Panc1 (cell line): ENCODE data around the gene TPD52L1. TPM values are rescaled to one million over a fixed set of nuclear protein-coding genes. Genes with fewer than 3 reads are reported as not detected.

Experiments used
- ATAC-seq: fragments of 200-7000 bp; cut with Tn5 transposase; 2 replicates; pipeline ENCODE4 v1.9.1; 2020; ENCODE audit warnings: mild to moderate bottlenecking, moderate library complexity
- BruUV-seq: library from RNA; stranded (reverse); fragments of 400-500 nt; replicated peaks from 2 replicates; lab custom pipeline; 2021; lab: Mats Ljungman, UMichigan
- CTCF ChIA-PET: fragments of 300-600 bp; sonication (Branson Sonifier 250); formaldehyde crosslinking; loops from one replicate; lab custom pipeline; 2022; ENCODE audit warnings: antibody characterized with exemption; lab: Charles Lee
- POLR2A ChIA-PET: fragments of 300-600 bp; sonication (Branson Sonifier 250); formaldehyde crosslinking; loops from one replicate; lab custom pipeline; 2022; ENCODE audit warnings: antibody characterized with exemption; lab: Charles Lee
- DNase-seq: peaks from one replicate; pipeline ENCODE4 v3.0.0-alpha.2; 2010; ENCODE audit warnings: low read depth, low spot score
- H3K27ac ChIP-seq: 2 replicates; pipeline ENCODE4 v1.5.1; 2011; ENCODE audit warnings: mild to moderate bottlenecking, low read length, inconsistent platforms
- H3K27me3 ChIP-seq: fragments of 200-500 bp; sonication (Bioruptor generic); 2 replicates; pipeline ENCODE4 v1.6.0; 2014; ENCODE audit warnings: low read length, inconsistent platforms; ENCODE audit not compliant: control insufficient read depth, insufficient read depth
- H3K36me3 ChIP-seq: fragments of 200-500 bp; sonication (Bioruptor generic); 2 replicates; pipeline ENCODE4 v1.5.1; 2014; ENCODE audit warnings: inconsistent platforms, mild to moderate bottlenecking, low read length, moderate library complexity; ENCODE audit not compliant: control insufficient read depth, insufficient read depth
- H3K4me1 ChIP-seq: 2 replicates; pipeline ENCODE4 v1.5.1; 2011; ENCODE audit warnings: inconsistent platforms, mild to moderate bottlenecking, low read length, moderate library complexity; ENCODE audit not compliant: control insufficient read depth, insufficient read depth
- H3K4me3 ChIP-seq, 2 experiments: 2 replicates each; pipeline ENCODE4 v1.5.1; 2011 to 2012; ENCODE audit warnings: low read depth in 2 of 2, low read length in 2 of 2, mild to moderate bottlenecking in 2 of 2, inconsistent platforms in 1 of 2, moderate library complexity in 1 of 2
- H3K9me3 ChIP-seq: fragments of 200-500 bp; sonication (Bioruptor generic); 2 replicates; pipeline ENCODE4 v1.5.1; 2014; ENCODE audit warnings: low read depth, mild to moderate bottlenecking, inconsistent platforms, low read length, moderate library complexity; ENCODE audit not compliant: control insufficient read depth, insufficient read depth
- POLR2AphosphoS5 ChIP-seq: IDR thresholded peaks from 2 replicates; pipeline ENCODE4 v1.6.1; 2012; ENCODE audit warnings: mild to moderate bottlenecking, low read depth, low read length, moderate library complexity
- SIN3A ChIP-seq: IDR thresholded peaks from 2 replicates; pipeline ENCODE4 v1.6.1; 2012; ENCODE audit warnings: low read depth, mild to moderate bottlenecking, low read length, moderate library complexity, borderline replicate concordance; ENCODE audit not compliant: insufficient read depth
- TCF7L2 ChIP-seq: IDR thresholded peaks from 2 replicates; pipeline ENCODE4 v1.6.1; 2011; ENCODE audit warnings: mild to moderate bottlenecking, low read depth, low read length, inconsistent platforms
- in situ Hi-C: cut with HindIII; loops from 2 replicates; pipeline ENCODE4 v1.10.0; 2016; ENCODE audit warnings: low sequenced_read_pairs, low pct_unique_long_range_greater_than_20kb
- intact Hi-C: fragments of 100-400 bp; cut with micrococcal nuclease; formaldehyde crosslinking; loops from one replicate; pipeline ENCODE4 v1.10.0; 2022; ENCODE audit not compliant: unreplicated experiment
- total RNA-seq: library from RNA; stranded (reverse); gene quantifications from one replicate; pipeline ENCODE4 v1.2.1, GENCODE V29; 2021; ENCODE audit not compliant: unreplicated experiment
- TF ChIP-seq, protein P1 (sequence below): fragments of 450-650 bp; IDR thresholded peaks from 2 replicates; pipeline ENCODE4 v1.5.1; 2017; ENCODE audit warnings: mild to moderate bottlenecking
- TF ChIP-seq, protein P2 (sequence below), 2 experiments: IDR thresholded peaks; 2 replicates each; pipeline ENCODE4 v1.6.1; 2011 to 2012; ENCODE audit warnings: low read depth in 2 of 2, control low read depth in 1 of 2, low read length in 1 of 2, mild to moderate bottlenecking in 1 of 2, moderate library complexity in 1 of 2; ENCODE audit not compliant: insufficient read depth in 1 of 2

The TPD52L1 gene
- total RNA-seq, 1 experiment from 2014 or later, result 2.9 TPM

DNA sequence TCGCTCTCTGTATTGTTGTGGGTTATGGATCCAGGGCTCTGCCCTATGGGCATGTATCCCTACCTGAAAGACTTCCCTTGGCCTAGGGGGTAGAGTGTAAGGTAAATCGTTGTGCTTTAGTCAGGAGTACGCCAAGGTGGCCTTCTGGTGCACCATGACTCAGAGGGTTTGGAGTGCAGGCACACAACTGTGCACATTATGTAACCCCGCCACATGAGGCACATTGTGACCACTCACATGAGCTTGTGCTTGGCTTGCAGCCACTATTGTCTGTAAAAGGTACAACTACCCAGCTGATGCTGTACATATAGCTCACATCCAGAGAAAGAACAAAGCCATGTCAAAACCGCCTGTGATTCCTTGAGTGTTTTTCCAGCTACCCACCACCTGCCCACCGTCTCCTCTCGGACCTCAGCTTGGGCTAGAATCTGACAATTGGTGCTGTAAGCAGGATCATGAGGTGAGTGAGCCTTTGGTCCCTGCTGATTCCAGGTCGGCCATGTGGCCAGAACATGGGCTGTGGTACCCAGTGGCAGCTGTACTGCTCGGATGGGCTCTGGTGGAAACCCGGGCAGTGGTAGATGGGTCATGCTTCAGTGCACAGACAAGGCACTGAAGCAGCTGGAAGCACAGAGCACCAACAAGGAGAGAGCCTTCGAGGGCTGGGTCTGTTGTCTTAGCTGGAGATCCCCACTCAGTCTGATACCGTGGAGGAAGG is 114.4 kb downstream of the TPD52L1 start:
- no peak for DNase-seq
- BruUV-seq, result no TSS peak
- ChIA-PET POLR2A (no interaction called here), CTCF (interaction anchor here (0.6 kb wide), 1 partner anchor 1841 kb away, joined by 4 read pairs; no protein-coding TSS in a partner anchor)
- in situ Hi-C loops, result no loop called here
- no peaks in the 10 kb centered on the region for H3K27me3 ChIP-seq
- TF ChIP-seq TCF7L2 (no peak), SIN3A (no peak), POLR2AphosphoS5 (no peak)
- TF ChIP-seq, protein P1, sequence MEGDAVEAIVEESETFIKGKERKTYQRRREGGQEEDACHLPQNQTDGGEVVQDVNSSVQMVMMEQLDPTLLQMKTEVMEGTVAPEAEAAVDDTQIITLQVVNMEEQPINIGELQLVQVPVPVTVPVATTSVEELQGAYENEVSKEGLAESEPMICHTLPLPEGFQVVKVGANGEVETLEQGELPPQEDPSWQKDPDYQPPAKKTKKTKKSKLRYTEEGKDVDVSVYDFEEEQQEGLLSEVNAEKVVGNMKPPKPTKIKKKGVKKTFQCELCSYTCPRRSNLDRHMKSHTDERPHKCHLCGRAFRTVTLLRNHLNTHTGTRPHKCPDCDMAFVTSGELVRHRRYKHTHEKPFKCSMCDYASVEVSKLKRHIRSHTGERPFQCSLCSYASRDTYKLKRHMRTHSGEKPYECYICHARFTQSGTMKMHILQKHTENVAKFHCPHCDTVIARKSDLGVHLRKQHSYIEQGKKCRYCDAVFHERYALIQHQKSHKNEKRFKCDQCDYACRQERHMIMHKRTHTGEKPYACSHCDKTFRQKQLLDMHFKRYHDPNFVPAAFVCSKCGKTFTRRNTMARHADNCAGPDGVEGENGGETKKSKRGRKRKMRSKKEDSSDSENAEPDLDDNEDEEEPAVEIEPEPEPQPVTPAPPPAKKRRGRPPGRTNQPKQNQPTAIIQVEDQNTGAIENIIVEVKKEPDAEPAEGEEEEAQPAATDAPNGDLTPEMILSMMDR, result no peak
- H3K4me1 ChIP-seq, result no peaks in the 10 kb centered on the region
- H3K36me3 ChIP-seq, result no peaks in the 10 kb centered on the region
- H3K4me3 ChIP-seq, result no peak overlapping the region
- 0 out of 2 replicates have a peak, but pooled peaks have one; percentile 36 for ATAC-seq
- no peak overlapping the region for H3K27ac ChIP-seq
- no peaks in the 10 kb centered on the region for H3K9me3 ChIP-seq
- intact Hi-C loops, result no loop called here

DNA sequence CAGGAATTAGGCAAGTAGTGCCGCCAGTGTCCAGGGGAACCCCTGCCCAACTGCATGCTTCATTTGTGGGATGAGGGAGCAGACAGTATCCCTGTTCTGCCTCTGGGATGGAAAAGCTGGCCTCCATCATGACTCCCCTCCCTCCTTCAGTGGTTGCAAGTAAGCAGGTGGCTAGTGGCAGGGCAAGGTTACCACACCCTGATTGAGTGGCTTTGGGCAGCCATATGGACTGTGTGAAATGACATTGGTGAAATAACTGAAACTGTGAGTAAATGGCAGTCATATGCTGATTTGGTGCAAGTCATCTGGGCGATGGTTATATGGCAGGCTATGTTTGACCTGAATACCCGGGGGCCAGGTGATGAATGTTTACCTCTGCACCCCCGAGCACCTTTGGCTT is 115.2 kb downstream of the TPD52L1 start:
- in situ Hi-C loops (no loop called here), intact Hi-C loops (no loop called here)
- TF ChIP-seq SIN3A (no peak), POLR2AphosphoS5 (no peak), TCF7L2 (no peak)
- TF ChIP-seq, protein P2, sequence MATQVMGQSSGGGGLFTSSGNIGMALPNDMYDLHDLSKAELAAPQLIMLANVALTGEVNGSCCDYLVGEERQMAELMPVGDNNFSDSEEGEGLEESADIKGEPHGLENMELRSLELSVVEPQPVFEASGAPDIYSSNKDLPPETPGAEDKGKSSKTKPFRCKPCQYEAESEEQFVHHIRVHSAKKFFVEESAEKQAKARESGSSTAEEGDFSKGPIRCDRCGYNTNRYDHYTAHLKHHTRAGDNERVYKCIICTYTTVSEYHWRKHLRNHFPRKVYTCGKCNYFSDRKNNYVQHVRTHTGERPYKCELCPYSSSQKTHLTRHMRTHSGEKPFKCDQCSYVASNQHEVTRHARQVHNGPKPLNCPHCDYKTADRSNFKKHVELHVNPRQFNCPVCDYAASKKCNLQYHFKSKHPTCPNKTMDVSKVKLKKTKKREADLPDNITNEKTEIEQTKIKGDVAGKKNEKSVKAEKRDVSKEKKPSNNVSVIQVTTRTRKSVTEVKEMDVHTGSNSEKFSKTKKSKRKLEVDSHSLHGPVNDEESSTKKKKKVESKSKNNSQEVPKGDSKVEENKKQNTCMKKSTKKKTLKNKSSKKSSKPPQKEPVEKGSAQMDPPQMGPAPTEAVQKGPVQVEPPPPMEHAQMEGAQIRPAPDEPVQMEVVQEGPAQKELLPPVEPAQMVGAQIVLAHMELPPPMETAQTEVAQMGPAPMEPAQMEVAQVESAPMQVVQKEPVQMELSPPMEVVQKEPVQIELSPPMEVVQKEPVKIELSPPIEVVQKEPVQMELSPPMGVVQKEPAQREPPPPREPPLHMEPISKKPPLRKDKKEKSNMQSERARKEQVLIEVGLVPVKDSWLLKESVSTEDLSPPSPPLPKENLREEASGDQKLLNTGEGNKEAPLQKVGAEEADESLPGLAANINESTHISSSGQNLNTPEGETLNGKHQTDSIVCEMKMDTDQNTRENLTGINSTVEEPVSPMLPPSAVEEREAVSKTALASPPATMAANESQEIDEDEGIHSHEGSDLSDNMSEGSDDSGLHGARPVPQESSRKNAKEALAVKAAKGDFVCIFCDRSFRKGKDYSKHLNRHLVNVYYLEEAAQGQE (IDR thresholded peaks at IDR 0.05; ENCODE audit: insufficient read depth in 1 of 2, low read depth in 2 of 2, low read length in 1 of 2), result no peak
- TF ChIP-seq, protein P1, result no peak
- BruUV-seq, result no TSS peak
- Histone ChIP-seq H3K27ac (no peak overlapping the region), H3K4me3 (no peak overlapping the region), H3K27me3 (no peaks in the 10 kb centered on the region), H3K36me3 (no peaks in the 10 kb centered on the region), H3K4me1 (no peaks in the 10 kb centered on the region), H3K9me3 (no peaks in the 10 kb centered on the region)
- ChIA-PET CTCF (no interaction called here), POLR2A (interaction anchor here (0.5 kb wide), 2 partner anchors 163 to 743 kb away, joined by 3 to 4 read pairs; no protein-coding TSS in a partner anchor)
- no peak for DNase-seq
- no peak for ATAC-seq
